HG02884 (cell line): ENCODE measurements around the gene GZMB.
A peak's percentile ranks its signal among the peaks of the same experiment; 100 is the strongest.
"Not testable (repeated sequence)": the region's sequence is repeated elsewhere in the genome, so short reads cannot be mapped to it uniquely, and the experiment has no call there.

Experiments used
- ATAC-seq: cut with Tn5 transposase; IDR thresholded peaks from one replicate; pipeline ENCODE4 v1.9.1; 2021; ENCODE audit warnings: mild to moderate bottlenecking, moderate library complexity; ENCODE audit not compliant: unreplicated experiment

Gene GZMB

GRCh38 chr14:24634158-24634557 is at the start of gene GZMB:
TSS of gene GZMB (minus strand) at chr14:24634190. CDS start at chr14:24634160, 30 bp downstream.
- no peak for ATAC-seq

GRCh38 chr14:24681056-24681455 is 47.1 kb upstream of the GZMB start:
- no peak for ATAC-seq

- no peak for ATAC-seq
Observed at GRCh38 chr14:24680516-24680915, 46.5 kb upstream of the GZMB start.

- ATAC-seq: no peak
Observed at GRCh38 chr14:24679248-24679961, 45.4 kb upstream of the GZMB start.

GRCh38 chr14:24678801-24679247 is 44.8 kb upstream of the GZMB start:
- ATAC-seq: peak; percentile 72

- ATAC-seq: no peak
Observed at GRCh38 chr14:24677956-24678355, 44.0 kb upstream of the GZMB start.

GRCh38 chr14:24674204-24674970 is 40.4 kb upstream of the GZMB start:
- peak; percentile 61 for ATAC-seq

- ATAC-seq: peak; percentile 49
Observed at GRCh38 chr14:24673534-24674203, 39.7 kb upstream of the GZMB start.

- ATAC-seq: peak; percentile 47
Observed at GRCh38 chr14:24673059-24673458, 39.1 kb upstream of the GZMB start.

GRCh38 chr14:24670594-24670993 is 36.6 kb upstream of the GZMB start:
- ATAC-seq: no peak

- ATAC-seq: no peak
Observed at GRCh38 chr14:24669651-24670050, 35.7 kb upstream of the GZMB start.

- peak; percentile 94 for ATAC-seq
Observed at GRCh38 chr14:24665440-24665991, 31.5 kb upstream of the GZMB start.

GRCh38 chr14:24664366-24664765 is 30.4 kb upstream of the GZMB start:
- ATAC-seq: no peak

GRCh38 chr14:24662753-24663152 is 28.8 kb upstream of the GZMB start:
- no peak for ATAC-seq

GRCh38 chr14:24659916-24660570 is 26.1 kb upstream of the GZMB start:
- no peak for ATAC-seq

- ATAC-seq: not testable (repeated sequence)
Observed at GRCh38 chr14:24648361-24648760, 14.4 kb upstream of the GZMB start.

- no peak for ATAC-seq
Observed at GRCh38 chr14:24639905-24640304, 5.9 kb upstream of the GZMB start.

- no peak for ATAC-seq
Observed at GRCh38 chr14:24639270-24639669, 5.3 kb upstream of the GZMB start.

- ATAC-seq: no peak
Observed at GRCh38 chr14:24633353-24633752, 637 bp downstream of the GZMB start.

GRCh38 chr14:24632761-24633160 is 1.2 kb downstream of the GZMB start:
- no peak for ATAC-seq

GRCh38 chr14:24632336-24632735 is 1.7 kb downstream of the GZMB start:
- no peak for ATAC-seq
